ENCODE measurements around the gene PAGR1. TPM values are rescaled to one million over a fixed set of nuclear protein-coding genes. Genes with fewer than 3 reads are reported as not detected.

The PAGR1 gene
- total and polyA plus RNA-seq, 10 of the 15 experiments (the other 5 are each of a cell fraction or from before 2014, with no cell fraction given): 1.1 to 57.7 (median 23.4) TPM

GRCh38 chr16:29806641-29807425 is 9.1 kb upstream of the PAGR1 start (continued):
- TF ChIP-seq TCF7 (IDR thresholded peaks at IDR 0.05; ENCODE audit: borderline replicate concordance): no peak
- no peak for TF ChIP-seq EED (IDR thresholded peaks at IDR 0.05; ENCODE audit: low read depth)
- TF ChIP-seq, protein P1, sequence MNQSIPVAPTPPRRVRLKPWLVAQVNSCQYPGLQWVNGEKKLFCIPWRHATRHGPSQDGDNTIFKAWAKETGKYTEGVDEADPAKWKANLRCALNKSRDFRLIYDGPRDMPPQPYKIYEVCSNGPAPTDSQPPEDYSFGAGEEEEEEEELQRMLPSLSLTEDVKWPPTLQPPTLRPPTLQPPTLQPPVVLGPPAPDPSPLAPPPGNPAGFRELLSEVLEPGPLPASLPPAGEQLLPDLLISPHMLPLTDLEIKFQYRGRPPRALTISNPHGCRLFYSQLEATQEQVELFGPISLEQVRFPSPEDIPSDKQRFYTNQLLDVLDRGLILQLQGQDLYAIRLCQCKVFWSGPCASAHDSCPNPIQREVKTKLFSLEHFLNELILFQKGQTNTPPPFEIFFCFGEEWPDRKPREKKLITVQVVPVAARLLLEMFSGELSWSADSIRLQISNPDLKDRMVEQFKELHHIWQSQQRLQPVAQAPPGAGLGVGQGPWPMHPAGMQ (IDR thresholded peaks at IDR 0.05; ENCODE audit: borderline replicate concordance): no peak
- no peak for TF ChIP-seq USF2 (IDR thresholded peaks at IDR 0.05; ENCODE audit: borderline replicate concordance, low read depth, low read length)
- TF ChIP-seq BACH1 (IDR thresholded peaks at IDR 0.05; ENCODE audit: borderline replicate concordance): no peak
- no peak for TF ChIP-seq ATF7 (IDR thresholded peaks at IDR 0.05; ENCODE audit: low read depth)
- TF ChIP-seq MAX (IDR thresholded peaks at IDR 0.05; ENCODE audit: low read depth, low read length): no peak
- no peak for TF ChIP-seq ATF3 (IDR thresholded peaks at IDR 0.05; ENCODE audit: borderline replicate concordance, extremely low read depth, low read depth, low read length)
- no peak for TF ChIP-seq FOXK2 (IDR thresholded peaks at IDR 0.05)
- TF ChIP-seq ZNF622 (IDR thresholded peaks at IDR 0.05): no peak
- TF ChIP-seq LARP7 (IDR thresholded peaks at IDR 0.05): no peak
- TF ChIP-seq, protein P2, sequence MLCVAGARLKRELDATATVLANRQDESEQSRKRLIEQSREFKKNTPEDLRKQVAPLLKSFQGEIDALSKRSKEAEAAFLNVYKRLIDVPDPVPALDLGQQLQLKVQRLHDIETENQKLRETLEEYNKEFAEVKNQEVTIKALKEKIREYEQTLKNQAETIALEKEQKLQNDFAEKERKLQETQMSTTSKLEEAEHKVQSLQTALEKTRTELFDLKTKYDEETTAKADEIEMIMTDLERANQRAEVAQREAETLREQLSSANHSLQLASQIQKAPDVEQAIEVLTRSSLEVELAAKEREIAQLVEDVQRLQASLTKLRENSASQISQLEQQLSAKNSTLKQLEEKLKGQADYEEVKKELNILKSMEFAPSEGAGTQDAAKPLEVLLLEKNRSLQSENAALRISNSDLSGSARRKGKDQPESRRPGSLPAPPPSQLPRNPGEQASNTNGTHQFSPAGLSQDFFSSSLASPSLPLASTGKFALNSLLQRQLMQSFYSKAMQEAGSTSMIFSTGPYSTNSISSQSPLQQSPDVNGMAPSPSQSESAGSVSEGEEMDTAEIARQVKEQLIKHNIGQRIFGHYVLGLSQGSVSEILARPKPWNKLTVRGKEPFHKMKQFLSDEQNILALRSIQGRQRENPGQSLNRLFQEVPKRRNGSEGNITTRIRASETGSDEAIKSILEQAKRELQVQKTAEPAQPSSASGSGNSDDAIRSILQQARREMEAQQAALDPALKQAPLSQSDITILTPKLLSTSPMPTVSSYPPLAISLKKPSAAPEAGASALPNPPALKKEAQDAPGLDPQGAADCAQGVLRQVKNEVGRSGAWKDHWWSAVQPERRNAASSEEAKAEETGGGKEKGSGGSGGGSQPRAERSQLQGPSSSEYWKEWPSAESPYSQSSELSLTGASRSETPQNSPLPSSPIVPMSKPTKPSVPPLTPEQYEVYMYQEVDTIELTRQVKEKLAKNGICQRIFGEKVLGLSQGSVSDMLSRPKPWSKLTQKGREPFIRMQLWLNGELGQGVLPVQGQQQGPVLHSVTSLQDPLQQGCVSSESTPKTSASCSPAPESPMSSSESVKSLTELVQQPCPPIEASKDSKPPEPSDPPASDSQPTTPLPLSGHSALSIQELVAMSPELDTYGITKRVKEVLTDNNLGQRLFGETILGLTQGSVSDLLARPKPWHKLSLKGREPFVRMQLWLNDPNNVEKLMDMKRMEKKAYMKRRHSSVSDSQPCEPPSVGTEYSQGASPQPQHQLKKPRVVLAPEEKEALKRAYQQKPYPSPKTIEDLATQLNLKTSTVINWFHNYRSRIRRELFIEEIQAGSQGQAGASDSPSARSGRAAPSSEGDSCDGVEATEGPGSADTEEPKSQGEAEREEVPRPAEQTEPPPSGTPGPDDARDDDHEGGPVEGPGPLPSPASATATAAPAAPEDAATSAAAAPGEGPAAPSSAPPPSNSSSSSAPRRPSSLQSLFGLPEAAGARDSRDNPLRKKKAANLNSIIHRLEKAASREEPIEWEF (IDR thresholded peaks at IDR 0.05; ENCODE audit: insufficient replicate concordance, low read depth, low read length): no peak
- TF ChIP-seq ZBED1 (IDR thresholded peaks at IDR 0.05; ENCODE audit: borderline replicate concordance): no peak
- TF ChIP-seq CREM (IDR thresholded peaks at IDR 0.05; ENCODE audit: low read depth): no peak
- no peak for TF ChIP-seq CHD1 (IDR thresholded peaks at IDR 0.05; ENCODE audit: low read depth, low read length)
- TF ChIP-seq SMAD5 (IDR thresholded peaks at IDR 0.05; ENCODE audit: low read depth): no peak
- no peak for TF ChIP-seq POU2F2 (IDR thresholded peaks at IDR 0.05; ENCODE audit: borderline replicate concordance, low read depth, low read length)
- peak; percentile 52; the same call in 1 of the 2 replicates for TF ChIP-seq YY1 (IDR thresholded peaks at IDR 0.05; ENCODE audit: low read depth, low read length)
- TF ChIP-seq HCFC1 (IDR thresholded peaks at IDR 0.05; ENCODE audit: low read length): no peak
- TF ChIP-seq BCL11A (IDR thresholded peaks at IDR 0.05; ENCODE audit: low read depth, low read length): no peak
- TF ChIP-seq IRF4 (IDR thresholded peaks at IDR 0.05; ENCODE audit: low read depth, low read length): no peak
- TF ChIP-seq, protein P3, sequence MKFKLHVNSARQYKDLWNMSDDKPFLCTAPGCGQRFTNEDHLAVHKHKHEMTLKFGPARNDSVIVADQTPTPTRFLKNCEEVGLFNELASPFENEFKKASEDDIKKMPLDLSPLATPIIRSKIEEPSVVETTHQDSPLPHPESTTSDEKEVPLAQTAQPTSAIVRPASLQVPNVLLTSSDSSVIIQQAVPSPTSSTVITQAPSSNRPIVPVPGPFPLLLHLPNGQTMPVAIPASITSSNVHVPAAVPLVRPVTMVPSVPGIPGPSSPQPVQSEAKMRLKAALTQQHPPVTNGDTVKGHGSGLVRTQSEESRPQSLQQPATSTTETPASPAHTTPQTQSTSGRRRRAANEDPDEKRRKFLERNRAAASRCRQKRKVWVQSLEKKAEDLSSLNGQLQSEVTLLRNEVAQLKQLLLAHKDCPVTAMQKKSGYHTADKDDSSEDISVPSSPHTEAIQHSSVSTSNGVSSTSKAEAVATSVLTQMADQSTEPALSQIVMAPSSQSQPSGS (IDR thresholded peaks at IDR 0.05; ENCODE audit: low read length): no peak
